ENCODE results near the gene GADD45GIP1.
"Not testable (repeated sequence)": the region's sequence is repeated elsewhere in the genome, so short reads cannot be mapped to it uniquely, and the experiment has no call there.

GADD45GIP1 gene

DNA sequence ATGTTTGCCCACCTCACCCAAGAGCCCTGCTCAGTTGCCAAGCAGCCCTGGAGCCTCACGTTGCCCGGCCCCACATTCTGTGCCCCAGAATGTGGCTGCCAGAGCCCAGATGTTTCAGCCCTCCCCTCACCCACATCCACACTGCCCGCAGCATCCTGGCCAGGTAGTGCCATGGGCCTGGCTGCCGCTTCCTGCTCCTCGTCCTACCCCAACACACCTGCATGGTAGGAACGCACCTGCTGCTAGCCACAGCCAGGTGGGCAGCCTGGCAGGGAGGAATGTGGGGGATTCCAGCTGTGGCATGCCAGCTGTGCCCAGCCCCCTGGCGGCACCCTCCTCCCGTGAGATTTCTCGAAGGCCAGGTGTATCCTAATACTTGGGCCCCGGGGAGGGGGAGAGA lies 30.8 kb upstream of the GADD45GIP1 start:
- DNase-seq, result no peak

DNA sequence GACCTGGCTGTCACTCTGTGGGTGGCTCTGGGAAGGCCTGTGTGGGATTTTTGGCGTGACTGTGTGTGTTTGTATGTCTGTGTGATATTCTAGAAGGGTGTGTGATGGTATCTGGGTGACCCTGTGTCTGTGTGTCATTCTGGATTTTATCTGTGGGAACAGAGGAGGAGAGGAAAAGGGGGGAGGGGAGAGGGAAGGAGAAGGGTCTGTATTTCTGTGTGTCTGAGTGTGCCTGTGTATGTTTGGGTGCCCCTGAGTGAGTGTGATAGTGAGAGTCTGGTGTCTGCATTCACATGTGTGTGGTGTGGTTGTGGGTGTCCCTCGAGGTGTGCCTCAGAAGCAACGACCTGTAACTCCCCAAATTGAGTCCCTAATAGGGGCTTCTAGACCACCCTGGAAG lies 30.2 kb upstream of the GADD45GIP1 start:
- no peak for DNase-seq

DNA sequence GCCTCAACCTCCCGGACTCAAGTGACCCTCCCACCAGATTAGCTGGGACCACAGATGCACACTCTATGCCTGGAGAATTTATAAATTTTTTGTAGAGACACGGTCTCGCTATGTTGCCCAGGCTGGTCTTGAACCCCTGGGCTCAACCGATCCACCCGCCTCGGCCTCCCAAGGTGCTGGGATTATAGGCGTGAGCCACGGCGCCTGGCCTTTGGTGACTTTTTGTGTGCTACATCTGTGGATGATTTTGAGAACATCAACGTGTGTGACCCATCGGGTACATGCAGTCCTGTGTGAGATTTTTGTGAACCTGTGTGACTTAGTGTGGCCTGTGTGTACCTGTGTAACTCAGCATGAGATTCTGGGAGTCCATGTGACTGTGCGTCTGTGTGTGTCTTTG lies 29.7 kb upstream of the GADD45GIP1 start:
- DNase-seq, result peak in 1 of 3 donors; percentile 17

DNA sequence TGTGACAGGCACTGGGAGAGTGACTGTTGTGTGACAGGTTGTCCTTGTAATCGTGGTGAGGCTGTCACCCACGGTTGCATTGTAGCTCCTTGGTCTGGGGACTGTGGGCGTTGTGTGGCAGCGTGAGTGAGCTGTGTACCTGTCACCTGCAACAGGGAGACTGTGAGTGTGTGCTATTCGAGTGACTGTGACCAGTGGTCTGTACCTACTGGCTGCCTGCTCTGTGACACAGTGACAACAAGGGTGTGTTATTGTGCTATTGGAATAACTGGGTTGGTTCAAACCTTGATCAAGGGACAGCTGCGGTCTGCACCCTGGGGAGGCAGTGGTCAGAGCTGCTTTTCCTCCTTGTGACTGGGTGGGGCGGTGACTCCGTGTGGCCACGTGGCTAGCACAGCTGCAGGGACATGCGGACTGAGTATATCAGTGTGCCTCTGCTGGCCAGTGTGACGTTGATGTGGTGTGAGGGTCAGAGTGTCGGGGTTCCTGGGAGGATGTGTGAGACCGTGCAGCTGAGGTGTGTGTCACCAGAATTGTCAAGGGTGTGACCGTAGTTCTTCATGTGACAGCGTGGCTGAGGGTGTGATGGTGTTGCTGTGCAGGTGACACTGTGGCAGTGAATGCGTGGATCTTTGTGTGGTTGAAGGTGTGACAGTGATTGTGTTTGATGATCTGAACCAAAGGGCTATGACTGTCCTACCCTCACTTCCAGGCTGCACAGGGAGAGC lies 28.2 kb upstream of the GADD45GIP1 start:
- DNase-seq, result peak; percentile 21 to 47 (median 25)

DNA sequence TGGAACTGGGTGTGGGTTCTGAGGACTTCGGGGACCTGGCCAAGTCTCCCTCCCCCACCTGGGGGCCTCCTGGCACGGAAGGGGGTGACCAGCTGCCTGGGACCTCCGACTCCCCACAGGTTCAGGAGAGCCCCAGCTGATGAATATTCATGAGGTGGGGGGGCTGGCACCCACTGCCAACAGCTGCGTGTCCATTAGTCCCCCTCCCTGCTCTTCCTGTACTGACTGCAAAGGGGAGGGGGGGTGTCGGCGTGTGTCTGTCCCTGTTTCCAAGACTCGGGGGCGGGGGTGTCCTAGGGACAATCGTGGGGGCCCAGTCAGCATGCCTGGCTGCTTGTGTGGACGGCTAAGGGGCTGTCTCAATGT lies 27.6 kb upstream of the GADD45GIP1 start:
- peak in 1 of 3 donors; percentile 15 for DNase-seq

DNA sequence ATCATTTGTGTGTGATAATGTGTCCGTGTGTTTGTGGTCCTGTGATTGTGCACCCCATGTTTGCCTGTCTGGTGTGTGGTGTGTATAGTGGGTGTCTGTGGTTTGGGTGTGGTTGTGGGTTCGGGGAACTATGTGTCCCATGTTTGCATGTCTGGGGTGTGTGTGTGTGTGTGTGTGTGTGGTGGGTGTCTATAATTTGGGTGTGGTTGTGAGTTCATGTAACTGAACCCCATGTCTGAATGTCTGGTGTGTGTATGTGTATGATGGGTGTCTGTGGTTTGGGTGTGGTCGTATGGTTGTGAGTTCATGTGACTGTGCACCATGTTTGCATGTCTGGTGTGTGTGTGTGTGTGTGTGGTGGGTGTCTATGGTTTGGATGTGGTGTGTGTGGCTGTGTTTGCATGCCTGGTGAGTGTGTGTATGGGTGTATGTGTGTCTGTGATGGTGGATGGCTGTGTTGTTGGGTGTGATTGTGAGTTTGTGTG lies 27.2 kb upstream of the GADD45GIP1 start:
- peak in 1 of 3 donors; percentile 4 for DNase-seq

DNA sequence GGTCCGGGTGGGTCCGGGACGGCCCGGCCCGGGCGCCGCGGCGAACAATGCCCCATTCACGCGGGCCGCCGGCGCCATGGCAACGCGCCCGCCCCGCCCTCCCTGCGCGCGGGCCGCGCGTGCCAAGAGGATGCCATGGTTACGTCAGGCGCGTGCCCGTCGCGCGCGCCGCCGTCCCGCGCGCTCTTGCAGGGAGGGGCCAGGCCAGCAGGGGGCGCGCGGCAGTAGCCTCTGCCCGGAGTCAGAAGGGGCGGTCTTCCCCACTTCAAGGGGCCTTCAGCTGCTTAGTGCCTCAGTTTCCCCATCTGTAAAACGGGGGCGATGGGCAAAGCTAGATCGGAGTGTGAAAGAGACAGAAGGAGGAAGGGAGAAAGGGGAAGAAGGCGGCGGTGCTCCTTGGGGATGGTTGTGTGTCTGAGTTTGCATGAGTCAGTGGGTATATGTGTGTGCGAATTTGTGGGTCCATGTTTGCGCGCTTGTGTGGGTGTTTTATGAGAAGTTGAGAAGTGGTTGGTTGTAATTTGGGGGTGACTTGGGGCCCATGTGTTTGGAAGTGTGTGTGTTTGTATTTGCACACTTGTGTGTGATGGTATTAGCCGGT lies 26.6 kb upstream of the GADD45GIP1 start:
- DNase-seq, result peak; percentile 75 to 92 (median 82)

DNA sequence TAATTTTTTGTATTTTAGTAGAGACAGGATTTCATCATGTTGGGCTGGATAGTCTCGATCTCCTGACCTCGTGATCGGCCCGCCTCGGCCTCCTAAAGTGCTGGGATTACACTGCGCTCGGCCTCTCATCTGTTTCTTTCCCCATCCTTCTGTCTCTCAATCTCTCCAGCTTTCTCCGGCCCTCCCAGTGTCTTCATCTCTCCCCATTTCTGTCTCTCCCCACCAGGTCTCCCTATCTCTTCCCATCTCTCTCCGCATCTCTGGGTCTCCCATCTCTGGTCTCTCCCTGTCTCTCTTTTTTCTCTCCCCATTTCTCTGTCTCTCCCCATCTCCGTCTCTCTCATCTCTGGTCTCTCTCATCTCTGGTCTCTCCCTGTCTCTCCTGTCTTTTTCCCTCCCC lies 26.1 kb upstream of the GADD45GIP1 start:
- no peak for DNase-seq

DNA sequence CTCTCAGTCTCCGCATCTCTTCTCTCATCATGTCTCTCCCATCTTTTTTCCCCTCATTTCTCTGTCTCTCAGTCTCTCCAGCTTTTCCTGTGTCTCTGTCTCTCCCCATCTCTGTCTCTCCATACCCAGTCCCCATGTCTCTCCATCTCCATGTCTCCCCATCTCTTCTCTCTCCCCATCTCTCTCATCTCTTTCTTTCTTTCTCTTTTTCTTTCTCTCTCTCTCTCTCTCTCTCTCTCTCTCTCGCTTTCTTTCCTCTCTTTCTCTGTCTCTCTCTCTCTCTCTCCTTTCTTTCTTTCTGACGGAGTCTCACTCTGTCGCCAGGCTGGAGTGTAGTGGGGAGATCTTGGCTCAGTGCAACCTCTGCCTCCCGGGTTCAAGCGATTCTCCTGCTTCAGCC lies 25.6 kb upstream of the GADD45GIP1 start:
- DNase-seq, result no peak

DNA sequence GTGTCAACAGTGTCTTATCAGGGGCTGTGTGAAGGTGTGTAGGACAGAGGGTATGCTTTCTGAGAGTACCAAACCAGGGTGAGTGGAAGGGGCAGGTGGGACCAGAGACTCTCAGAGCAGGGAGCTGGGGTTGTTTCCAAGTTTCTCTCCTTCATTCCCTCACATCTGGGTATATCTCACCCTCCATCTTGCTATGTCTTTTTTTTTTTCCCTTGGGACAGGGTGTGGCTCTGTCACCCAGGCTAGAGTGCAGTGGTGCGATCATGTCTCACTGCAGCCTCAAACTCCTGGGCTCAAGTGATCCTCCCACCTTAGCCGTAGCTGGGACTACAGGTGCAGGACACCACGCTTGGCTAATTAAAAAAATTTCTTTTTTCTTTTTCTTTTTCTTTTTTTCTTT lies 23.0 kb upstream of the GADD45GIP1 start:
- DNase-seq, result no peak

DNA sequence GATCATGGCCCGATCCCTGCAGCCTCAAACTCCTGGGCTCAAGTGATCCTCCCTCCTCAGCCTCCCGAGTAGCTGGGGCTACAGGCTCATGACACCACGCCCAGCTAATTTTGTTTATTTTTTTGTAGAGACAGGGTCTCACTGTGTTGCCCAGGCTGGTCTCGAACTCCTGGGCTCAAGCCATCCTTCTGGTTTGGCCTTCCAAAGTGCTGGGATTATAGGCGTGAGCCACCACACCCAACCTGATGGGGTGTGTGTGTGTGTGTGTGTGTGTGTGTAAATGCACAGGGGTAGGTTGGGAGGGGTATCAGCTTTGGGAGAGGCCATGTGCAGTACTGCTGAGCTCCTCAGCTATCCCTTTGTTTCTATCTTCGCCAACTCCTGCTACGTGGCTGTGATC lies 19.1 kb upstream of the GADD45GIP1 start:
- DNase-seq, result not testable (repeated sequence)

DNA sequence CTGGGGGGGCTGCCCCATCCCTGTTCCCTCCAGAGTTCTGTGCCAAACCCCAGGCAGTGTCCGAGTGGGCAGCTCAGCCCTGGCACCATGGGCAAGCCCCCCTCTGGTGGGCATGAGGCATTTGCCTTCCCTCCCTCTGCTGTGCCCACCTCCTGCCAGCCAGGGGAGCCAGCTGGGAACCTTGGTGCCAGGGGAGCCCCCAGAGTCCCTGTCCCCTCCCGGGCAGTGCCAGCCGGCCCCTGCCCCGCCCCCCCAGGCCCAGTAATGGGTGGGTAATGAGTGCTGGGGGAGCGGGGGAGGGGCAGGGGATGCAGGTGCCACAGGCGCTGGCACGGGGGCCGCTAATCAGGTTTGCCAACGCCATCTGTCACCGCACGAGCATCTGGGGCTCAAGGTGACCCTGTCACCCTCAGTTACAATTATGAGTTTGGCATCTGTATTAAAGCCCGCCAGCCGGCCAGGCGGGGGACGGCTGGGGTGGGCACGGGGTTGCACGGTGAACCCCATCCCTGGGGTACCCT lies 18.3 kb upstream of the GADD45GIP1 start:
- no peak for DNase-seq

DNA sequence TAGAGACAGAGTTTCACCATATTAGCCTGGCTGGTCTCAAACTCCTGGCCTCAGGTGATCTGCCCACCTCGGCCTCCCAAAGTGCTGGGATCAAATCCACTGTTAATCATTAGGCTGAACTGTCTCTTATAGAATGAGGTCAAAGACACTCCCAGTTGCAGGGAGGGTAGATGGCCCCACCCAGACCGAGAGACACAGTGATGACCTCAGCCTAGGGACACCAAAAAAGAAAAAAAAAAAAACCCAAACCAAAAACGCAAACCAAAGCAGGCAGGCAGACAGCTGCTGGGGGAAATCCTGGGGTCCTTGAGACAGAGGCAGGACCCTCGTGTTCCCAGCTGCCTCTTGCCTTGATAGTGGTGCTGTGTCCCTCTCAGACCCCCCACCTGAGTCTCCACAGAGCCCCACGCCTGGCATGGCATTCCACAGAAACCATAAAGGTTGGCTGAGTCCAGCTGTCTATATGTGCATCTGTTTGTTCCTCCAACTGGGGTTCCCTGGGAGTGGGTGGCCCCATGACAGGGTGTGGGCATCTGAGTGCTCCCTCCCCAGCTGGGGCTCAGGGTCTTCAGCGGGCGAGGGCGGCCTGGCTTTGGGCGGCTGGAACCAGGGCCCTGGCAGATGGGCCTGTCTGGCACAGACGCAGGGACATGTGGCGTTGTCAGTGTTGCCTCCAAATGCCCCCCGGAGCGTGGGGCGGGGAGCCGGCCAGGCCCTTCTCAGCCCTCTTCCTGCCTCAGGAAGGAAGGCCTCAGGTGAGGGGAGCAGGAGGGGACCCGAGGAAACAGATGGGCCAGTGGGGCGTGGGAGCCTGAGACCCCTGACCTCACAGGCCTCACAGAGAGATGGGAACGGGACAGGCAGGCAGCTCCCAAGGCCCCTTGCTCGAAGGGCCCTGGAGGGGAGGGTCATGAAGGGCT lies 17.5 kb upstream of the GADD45GIP1 start:
- DNase-seq, result peak in 1 of 3 donors; percentile 28

DNA sequence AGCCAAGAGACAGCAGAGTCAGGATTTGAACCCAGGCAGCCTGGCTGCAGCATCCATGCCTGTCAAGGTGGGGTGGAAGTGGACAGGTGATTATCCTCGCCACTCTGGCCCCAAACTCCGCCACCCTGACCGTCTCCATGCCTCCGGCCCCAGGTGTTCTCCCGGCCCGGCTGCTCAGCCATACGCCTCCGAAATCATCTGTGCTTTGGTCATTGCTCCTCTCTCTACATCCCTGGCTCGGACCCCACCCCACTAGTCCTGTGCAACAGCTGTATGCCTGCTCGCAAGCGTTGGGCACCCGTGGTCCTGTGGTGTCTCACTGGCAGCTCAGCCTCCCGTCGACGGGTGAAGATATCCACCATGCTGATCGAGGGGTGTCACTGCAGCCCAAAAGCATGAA lies 16.2 kb upstream of the GADD45GIP1 start:
- DNase-seq, result no peak

DNA sequence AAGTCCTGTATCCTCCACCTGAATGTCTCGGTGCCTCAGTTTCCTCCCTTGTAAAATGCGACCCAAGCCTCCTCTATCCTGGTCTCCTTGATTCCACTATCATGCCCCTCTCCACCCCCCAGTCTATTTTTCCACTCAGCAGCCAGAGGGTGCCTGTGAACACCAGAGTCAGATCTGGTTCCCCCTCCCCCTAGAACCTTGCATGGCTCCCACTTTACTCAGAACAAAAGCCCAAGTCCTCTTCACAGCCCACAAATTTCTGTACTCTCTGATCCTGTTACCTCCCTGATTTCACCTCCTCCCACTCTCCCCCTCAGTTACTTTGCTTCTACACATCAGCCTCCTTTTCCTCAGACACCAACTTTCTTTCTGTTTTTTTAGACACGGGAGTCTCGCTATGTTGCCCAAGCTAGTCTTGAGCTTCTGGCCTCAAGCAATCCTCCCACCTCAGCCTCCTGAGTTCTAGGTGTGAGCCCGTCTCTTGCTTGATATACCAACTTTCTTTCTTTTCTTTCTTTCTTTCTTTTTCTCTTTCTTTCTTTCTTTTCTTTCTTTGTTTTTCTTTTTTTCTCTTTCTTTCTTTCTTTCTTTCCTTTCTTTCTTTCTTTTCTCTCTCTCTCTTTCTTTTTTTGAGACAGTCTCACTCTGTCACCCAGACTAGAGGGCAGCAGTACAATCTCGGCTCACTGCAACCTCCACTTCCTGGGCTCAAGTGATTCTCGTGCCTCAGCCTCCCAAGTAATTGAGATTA lies 13.2 kb upstream of the GADD45GIP1 start:
- DNase-seq, result no peak

DNA sequence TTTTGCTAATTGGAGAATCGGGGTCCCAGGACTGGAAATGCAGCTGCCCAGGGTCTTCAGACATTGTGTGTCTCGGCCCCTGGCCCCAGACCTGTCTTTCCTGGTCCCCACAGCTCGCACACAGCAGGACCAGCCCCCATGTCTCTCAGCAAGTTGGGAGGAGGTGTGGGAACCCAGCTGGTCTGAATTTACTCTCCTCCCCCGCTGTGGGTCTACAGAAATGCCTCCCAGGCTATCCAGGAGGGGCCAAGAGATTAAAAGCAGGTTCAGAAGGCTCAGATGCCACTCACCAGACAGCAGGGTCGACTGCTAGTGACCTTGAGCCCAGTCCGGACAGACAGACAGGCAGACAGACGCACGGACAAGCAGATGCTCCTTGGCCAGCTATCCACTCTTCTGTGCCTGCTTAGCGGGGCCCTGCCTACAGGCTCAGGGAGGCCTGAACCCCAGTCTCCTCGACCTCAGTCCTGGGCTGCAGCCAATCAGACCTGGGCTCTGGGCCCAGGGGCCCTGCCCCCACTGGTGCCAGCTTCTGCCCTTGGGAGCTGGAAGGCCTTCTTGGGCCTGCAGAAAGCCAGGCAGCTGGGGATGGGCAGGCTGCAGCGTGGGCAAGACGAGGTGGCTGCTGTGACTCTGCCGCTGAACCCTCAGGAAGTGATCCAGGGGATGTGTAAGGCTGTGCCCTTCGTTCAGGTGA lies 12.4 kb upstream of the GADD45GIP1 start, which contains the start of gene DAND5:
TSS of gene DAND5 (plus strand) at position 285 of the 697 bp plus-strand sequence. CDS start at position 370, 85 bp downstream.
- no peak for DNase-seq

DNA sequence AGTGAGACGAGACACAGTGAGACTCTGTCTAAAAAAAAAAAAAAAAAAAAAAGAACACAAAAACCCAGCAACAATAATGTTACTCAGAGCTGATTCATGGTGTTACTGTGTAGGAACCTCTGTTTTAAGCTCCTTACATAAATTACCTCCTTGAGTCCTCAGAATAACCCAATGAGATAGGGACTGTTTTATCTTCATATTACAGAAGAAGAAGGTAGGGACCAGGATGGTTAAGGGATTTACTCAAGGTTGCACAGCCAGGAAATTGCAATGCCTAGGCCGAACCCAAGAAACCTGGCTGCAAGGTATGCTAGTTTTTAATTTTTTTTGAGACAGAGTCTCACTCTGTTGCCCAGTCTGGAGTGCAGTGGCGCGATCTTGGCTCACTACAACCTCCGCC lies 10.9 kb upstream of the GADD45GIP1 start:
- peak in 1 of 3 donors; percentile 18 for DNase-seq

DNA sequence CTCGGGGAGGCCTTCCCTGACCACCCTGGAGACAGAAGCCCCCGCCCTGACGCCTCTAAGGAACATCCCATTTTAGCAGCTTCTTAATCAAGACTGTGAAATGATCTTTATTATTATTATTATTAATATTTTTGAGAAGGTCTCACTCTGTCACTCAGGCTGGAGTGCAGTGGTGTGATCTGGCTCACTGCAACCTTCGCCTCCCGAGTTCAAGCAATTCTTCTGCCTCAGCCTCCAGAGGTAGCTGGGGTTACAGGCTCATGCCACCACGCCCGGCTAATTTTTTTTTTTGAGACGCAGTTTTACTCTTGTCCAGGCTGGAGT lies 8.8 kb upstream of the GADD45GIP1 start:
- DNase-seq, result no peak

DNA sequence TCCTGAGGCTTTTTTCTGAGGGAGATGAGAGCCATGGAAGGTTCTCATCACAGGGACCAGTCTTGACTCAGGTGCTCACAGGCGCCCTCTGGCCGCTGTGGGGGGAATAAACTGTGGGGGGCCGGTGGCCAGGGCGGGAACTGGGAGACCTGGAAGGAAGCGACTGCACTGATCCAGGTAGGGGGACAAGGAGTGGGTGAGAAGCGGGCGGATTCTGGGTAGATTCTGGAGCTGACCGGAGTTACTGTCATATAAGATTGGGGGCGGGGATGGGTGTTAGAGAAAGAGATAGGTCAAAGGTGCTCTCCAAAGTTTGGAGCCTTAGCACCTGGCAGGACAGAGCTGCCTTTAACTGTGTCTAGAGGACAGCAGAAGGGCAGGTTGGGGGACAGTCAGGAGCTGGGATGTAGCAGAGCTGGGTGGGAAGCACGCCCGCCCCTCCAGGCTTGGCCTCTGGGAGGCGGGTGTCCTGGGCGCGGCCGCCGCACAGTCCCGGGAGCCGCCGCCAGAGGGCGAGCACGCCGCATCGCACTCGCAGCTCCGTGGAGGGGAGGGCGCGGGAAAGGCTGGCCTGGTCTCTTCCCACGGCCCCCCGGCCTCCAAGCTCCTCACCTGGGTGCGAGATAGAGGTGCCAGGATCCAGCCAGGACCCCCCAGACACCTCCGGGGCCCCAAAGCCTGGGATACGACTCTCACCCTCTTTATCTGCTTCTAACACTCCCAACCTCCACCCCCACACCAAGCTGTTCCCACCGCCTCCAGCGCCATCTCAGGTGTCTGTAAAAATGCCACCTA lies 8.2 kb upstream of the GADD45GIP1 start:
- DNase-seq, result peak; percentile 80 to 90 (median 86)

DNA sequence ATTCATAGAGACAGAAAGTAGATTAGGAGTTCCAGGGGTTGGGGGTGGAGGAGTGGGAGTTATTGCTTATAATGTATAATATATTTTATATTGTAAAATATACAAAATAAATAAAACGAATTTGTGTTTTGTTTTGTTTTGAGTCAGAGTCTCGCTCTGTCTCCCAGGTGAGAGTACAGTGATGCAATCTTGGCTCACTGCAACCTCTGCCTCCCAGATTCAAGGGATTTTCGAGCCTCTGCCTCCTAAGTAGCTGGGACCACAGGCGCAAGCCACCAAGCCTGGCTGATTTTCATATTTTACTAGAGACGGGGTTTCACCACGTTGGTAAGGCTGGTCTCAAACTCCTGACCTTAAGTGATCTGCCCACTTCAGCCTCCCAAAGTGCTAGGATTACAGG lies 2.5 kb upstream of the GADD45GIP1 start:
- DNase-seq, result no peak

DNA sequence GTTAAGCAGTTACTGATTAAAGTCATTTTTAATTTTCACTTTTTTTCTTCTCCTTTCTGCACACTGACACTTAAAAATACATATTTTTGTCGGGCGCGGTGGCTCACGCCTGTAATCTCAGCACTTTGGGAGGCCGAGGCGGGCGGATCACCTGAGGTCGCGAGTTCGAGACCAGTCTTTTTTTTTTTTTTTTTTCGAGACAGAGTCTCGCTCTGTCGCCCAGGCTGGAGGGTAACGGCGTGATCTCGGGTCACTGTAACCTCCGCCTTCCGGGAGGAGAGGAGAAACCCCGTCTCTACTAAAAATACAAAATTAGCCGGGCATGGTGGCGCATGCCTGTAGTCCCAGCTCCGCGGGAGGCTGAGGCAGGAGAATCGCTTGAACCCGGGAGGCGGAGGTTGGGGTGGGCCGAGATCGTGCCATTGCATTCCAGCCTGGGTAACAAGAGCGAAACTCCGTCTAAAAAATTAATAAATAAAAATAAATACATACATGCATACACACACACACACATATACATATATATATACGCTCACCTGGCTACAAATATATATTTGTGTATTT lies 448 bp upstream of the GADD45GIP1 start:
- peak in 1 of 3 donors; percentile 23 for DNase-seq
